K562 (cell line): ENCODE data around the gene MRPS15. TPM values are rescaled to one million over a fixed set of nuclear protein-coding genes. Genes with fewer than 3 reads are reported as not detected.

ENCODE experiments used
- ADNP ChIP-seq: fragments of 200-800 bp; sonication (Bioruptor generic); IDR thresholded peaks from 2 replicates; pipeline ENCODE4 v1.6.1; 2016; ENCODE audit warnings: missing genetic modification characterization, missing compliant biosample characterization
- BCOR ChIP-seq: fragments of 450-650 bp; IDR thresholded peaks from 2 replicates; pipeline ENCODE4 v1.6.1; 2016
- BRF1 ChIP-seq: IDR thresholded peaks from 3 replicates; pipeline ENCODE4 v1.6.1; 2011; ENCODE audit warnings: borderline replicate concordance, mild to moderate bottlenecking; ENCODE audit not compliant: insufficient read length; ENCODE audit errors: extremely low read depth
- CTBP1 ChIP-seq: fragments of 450-650 bp; IDR thresholded peaks from 2 replicates; pipeline ENCODE4 v1.6.1; 2016; ENCODE audit warnings: borderline replicate concordance
- DACH1 ChIP-seq: fragments of 450-650 bp; IDR thresholded peaks from 2 replicates; pipeline ENCODE4 v1.6.1; 2018; ENCODE audit not compliant: partially characterized antibody
- ESRRA ChIP-seq: fragments of 450-650 bp; IDR thresholded peaks from 2 replicates; pipeline ENCODE4 v1.6.1; 2014; ENCODE audit warnings: low read depth, mild to moderate bottlenecking, moderate library complexity, borderline replicate concordance
- HNRNPUL1 ChIP-seq: fragments of 200-400 bp; formaldehyde crosslinking; IDR thresholded peaks from 2 replicates; pipeline ENCODE4 v1.6.1; 2017; ENCODE audit warnings: low read length
- MCM7 ChIP-seq, 2 experiments: fragments of 450-650 bp; IDR thresholded peaks; 2 replicates each; pipeline ENCODE4 v1.6.1; 2016 to 2018
- NFE2 ChIP-seq: IDR thresholded peaks from 2 replicates; pipeline ENCODE4 v1.6.1; 2014; ENCODE audit warnings: antibody characterized with exemption, low read depth
- NR2C2 ChIP-seq, 2 experiments: fragments of 200-800 bp in 1 of 2; sonication (Bioruptor generic) in 1 of 2; sonication (generic) in 1 of 2; formaldehyde crosslinking in 1 of 2; IDR thresholded peaks; 2 replicates each; pipeline versions ENCODE4 v1.6.1 to v1.8.0; 2016 to 2022; ENCODE audit warnings: mild to moderate bottlenecking in 1 of 2, missing compliant biosample characterization in 1 of 2, missing genetic modification characterization in 1 of 2, missing genetic modification reagents in 1 of 2
- PHB2 ChIP-seq: fragments of 450-650 bp; IDR thresholded peaks from 2 replicates; pipeline ENCODE4 v1.6.1; 2017; ENCODE audit warnings: low read depth
- PHF8 ChIP-seq: fragments of 200-600 bp; sonication (generic); IDR thresholded peaks from 2 replicates; pipeline ENCODE4 v1.6.1; 2012; ENCODE audit warnings: mixed run types, mild to moderate bottlenecking, inconsistent platforms, low read length, moderate library complexity, borderline replicate concordance
- RAD21 ChIP-seq, 2 experiments: fragments of 250-450 bp in 1 of 2; fragments of 450-650 bp in 1 of 2; sonication (Bioruptor Pico) in 1 of 2; formaldehyde crosslinking in 1 of 2; IDR thresholded peaks in 1 of 2; conservative IDR thresholded peaks in 1 of 2; 2 replicates each; pipeline versions ENCODE4 v1.4.0 to v1.8.0; 2020 to 2022; ENCODE audit warnings: mild to moderate bottlenecking in 2 of 2, moderate library complexity in 1 of 2
- RBM14 ChIP-seq: fragments of 200-400 bp; formaldehyde crosslinking; IDR thresholded peaks from 2 replicates; pipeline ENCODE4 v1.6.1; 2018; ENCODE audit warnings: low read depth, mild to moderate bottlenecking, low read length, moderate library complexity, borderline replicate concordance; ENCODE audit not compliant: insufficient read depth
- STAT5A ChIP-seq: IDR thresholded peaks from 2 replicates; pipeline ENCODE4 v1.6.1; 2012; ENCODE audit warnings: low read length, inconsistent platforms, borderline replicate concordance
- TAF7 ChIP-seq: fragments of 450-650 bp; IDR thresholded peaks from 2 replicates; pipeline ENCODE4 v1.6.1; 2016; ENCODE audit warnings: missing genetic modification characterization, missing compliant biosample characterization
- U2AF1 ChIP-seq: fragments of 200-400 bp; formaldehyde crosslinking; optimal IDR thresholded peaks from 2 replicates; pipeline ENCODE3; 2017; ENCODE audit warnings: mild to moderate bottlenecking, low read depth, low read length, moderate library complexity
- ZBTB17 ChIP-seq: fragments of 450-650 bp; formaldehyde crosslinking; IDR thresholded peaks from 2 replicates; pipeline ENCODE4 v1.4.0; 2020; ENCODE audit warnings: mild to moderate bottlenecking
- ZNF589 ChIP-seq: fragments of 200-800 bp; sonication (Bioruptor generic); IDR thresholded peaks from 2 replicates; pipeline ENCODE4 v1.6.1; 2016; ENCODE audit warnings: low read depth, missing genetic modification characterization, missing compliant biosample characterization
- polyA plus RNA-seq, 8 experiments: library from polyadenylated mRNA; depleted of rRNA in 4 of 8; stranded (reverse) in 5 of 8; unstranded in 3 of 8; fragments of >200 nt; fragmentation: Nextera tagmentation in 2 of 8; fragmentation: Illumina TruSeq in 1 of 8; extraction: Ambion mirVana in 2 of 8; extraction: Trizol in 1 of 8; gene quantifications; 2 replicates each; pipeline versions ENCODE4 v1.2.1 to v1.2.3, GENCODE V29; 2011 to 2014; ENCODE audit warnings: inconsistent platforms in 1 of 8, missing spikeins in 1 of 8
- total RNA-seq, 7 experiments: library from RNA; depleted of rRNA in 6 of 7; stranded (reverse); fragments of >200 nt in 6 of 7; fragmentation: Illumina TruSeq in 2 of 7; extraction: Trizol in 2 of 7; gene quantifications; 2 replicates each; pipeline versions ENCODE4 v1.2.1 to v1.2.3, GENCODE V29; 2011 to 2021; ENCODE audit warnings: low replicate concordance in 1 of 7
- TF ChIP-seq, protein P1 (sequence below), 3 experiments: fragments of 200-800 bp in 1 of 3; sonication (Bioruptor generic) in 1 of 3; sonication (generic) in 1 of 3; formaldehyde crosslinking in 1 of 3; IDR thresholded peaks; 2 replicates each; pipeline versions ENCODE4 v1.6.1 to v1.8.0; 2016 to 2022; ENCODE audit warnings: mild to moderate bottlenecking in 2 of 3, missing compliant biosample characterization in 2 of 3, missing genetic modification characterization in 2 of 3, missing genetic modification reagents in 1 of 3
- TF ChIP-seq, protein P2 (sequence below): fragments of 250-450 bp; sonication (Bioruptor Pico); IDR thresholded peaks from 2 replicates; pipeline ENCODE4 v1.5.0; 2021
- TF ChIP-seq, protein P3 (sequence below): fragments of 250-450 bp; sonication (Bioruptor Pico); IDR thresholded peaks from 2 replicates; pipeline ENCODE4 v1.4.0; 2020; ENCODE audit warnings: mild to moderate bottlenecking, moderate library complexity
- TF ChIP-seq, protein P4 (sequence below): fragments of 200-400 bp; formaldehyde crosslinking; IDR thresholded peaks from 2 replicates; pipeline ENCODE4 v1.6.1; 2017; ENCODE audit warnings: mild to moderate bottlenecking, low read depth, low read length, moderate library complexity

The MRPS15 gene
- total and polyA plus RNA-seq, 9 of the 15 experiments (the other 6 are each of a cell fraction or from before 2014, with no cell fraction given) = 62.9 to 286 (median 149) TPM

DNA sequence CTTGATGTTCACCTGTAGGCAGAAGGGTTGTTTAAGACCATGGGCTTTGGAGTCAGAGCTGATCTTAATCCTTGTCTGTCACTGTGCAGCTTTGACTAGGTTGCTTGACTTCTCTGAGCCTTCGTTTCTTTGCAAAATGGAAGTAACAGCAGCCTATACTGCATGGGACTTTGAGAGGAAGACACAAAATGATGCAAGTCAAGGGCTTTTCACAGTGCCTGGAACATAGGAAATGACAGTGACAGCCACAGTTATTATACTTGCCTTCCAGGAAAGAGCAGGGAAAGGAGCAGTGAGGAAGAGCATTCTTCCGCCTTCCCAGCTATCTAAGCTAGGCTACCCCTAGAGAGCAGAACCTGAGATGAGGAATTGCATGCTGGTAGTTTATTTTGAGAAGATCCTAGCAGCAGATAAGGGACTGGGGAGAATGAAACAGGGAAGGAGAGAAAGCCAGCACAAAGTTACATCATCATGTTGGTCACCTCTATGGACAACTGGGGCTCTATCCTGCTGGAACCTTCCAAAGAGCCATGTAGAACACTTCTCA, 15.4 kb upstream of the MRPS15 start (continued):
- TF ChIP-seq RAD21 (CRISPR knock-in tag; conservative IDR thresholded peaks at IDR 0.05 in 1 of 2, IDR thresholded peaks at IDR 0.05 in 1 of 2) (peak in 1 of 2 experiments; percentile 2; a peak in 1 of 4 replicates), STAT5A (no peak), MCM7 (IDR thresholded peaks at IDR 0.05) (no peak), PHF8 (no peak), DACH1 (no peak), ADNP (peak; percentile 77; the same call in 1 of the 2 replicates), BRF1 (no peak), U2AF1 (no peak), HNRNPUL1 (no peak), CTBP1 (peak; percentile 80), RBM14 (no peak), TAF7 (tag) (no peak), ZBTB17 (CRISPR knock-in tag) (no peak), BCOR (peak; percentile 97), NFE2 (no peak), PHB2 (no peak), ZNF589 (0 out of 2 replicates have a peak, but pooled peaks have one; percentile 34), NR2C2 (CRISPR knock-in tag; IDR thresholded peaks at IDR 0.05) (no peak), NR2C2 (tag; IDR thresholded peaks at IDR 0.05) (no peak), ESRRA (peak; percentile 50; the same call in 1 of the 2 replicates)
- TF ChIP-seq, protein P1, sequence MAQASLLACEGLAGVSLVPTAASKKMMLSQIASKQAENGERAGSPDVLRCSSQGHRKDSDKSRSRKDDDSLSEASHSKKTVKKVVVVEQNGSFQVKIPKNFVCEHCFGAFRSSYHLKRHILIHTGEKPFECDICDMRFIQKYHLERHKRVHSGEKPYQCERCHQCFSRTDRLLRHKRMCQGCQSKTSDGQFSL (CRISPR knock-in tag; IDR thresholded peaks at IDR 0.05) = no peak
- TF ChIP-seq, protein P1 (tag; IDR thresholded peaks at IDR 0.05) = no peak
- TF ChIP-seq, protein P2, sequence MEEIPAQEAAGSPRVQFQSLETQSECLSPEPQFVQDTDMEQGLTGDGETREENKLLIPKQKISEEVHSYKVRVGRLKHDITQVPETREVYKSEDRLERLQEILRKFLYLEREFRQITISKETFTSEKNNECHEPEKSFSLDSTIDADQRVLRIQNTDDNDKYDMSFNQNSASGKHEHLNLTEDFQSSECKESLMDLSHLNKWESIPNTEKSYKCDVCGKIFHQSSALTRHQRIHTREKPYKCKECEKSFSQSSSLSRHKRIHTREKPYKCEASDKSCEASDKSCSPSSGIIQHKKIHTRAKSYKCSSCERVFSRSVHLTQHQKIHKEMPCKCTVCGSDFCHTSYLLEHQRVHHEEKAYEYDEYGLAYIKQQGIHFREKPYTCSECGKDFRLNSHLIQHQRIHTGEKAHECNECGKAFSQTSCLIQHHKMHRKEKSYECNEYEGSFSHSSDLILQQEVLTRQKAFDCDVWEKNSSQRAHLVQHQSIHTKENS (CRISPR knock-in tag) = no peak
- TF ChIP-seq, protein P3, sequence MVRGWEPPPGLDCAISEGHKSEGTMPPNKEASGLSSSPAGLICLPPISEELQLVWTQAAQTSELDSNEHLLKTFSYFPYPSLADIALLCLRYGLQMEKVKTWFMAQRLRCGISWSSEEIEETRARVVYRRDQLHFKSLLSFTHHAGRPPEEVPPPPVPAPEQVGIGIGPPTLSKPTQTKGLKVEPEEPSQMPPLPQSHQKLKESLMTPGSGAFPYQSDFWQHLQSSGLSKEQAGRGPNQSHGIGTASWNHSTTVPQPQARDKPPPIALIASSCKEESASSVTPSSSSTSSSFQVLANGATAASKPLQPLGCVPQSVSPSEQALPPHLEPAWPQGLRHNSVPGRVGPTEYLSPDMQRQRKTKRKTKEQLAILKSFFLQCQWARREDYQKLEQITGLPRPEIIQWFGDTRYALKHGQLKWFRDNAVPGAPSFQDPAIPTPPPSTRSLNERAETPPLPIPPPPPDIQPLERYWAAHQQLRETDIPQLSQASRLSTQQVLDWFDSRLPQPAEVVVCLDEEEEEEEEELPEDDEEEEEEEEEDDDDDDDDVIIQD (CRISPR knock-in tag) = no peak
- TF ChIP-seq, protein P4, sequence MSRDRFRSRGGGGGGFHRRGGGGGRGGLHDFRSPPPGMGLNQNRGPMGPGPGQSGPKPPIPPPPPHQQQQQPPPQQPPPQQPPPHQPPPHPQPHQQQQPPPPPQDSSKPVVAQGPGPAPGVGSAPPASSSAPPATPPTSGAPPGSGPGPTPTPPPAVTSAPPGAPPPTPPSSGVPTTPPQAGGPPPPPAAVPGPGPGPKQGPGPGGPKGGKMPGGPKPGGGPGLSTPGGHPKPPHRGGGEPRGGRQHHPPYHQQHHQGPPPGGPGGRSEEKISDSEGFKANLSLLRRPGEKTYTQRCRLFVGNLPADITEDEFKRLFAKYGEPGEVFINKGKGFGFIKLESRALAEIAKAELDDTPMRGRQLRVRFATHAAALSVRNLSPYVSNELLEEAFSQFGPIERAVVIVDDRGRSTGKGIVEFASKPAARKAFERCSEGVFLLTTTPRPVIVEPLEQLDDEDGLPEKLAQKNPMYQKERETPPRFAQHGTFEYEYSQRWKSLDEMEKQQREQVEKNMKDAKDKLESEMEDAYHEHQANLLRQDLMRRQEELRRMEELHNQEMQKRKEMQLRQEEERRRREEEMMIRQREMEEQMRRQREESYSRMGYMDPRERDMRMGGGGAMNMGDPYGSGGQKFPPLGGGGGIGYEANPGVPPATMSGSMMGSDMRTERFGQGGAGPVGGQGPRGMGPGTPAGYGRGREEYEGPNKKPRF = no peak
